Measurements from ENCODE around the gene RGS18.
"Not testable (repeated sequence)": the region's sequence is repeated elsewhere in the genome, so short reads cannot be mapped to it uniquely, and the experiment has no call there.

Gene RGS18

DNA sequence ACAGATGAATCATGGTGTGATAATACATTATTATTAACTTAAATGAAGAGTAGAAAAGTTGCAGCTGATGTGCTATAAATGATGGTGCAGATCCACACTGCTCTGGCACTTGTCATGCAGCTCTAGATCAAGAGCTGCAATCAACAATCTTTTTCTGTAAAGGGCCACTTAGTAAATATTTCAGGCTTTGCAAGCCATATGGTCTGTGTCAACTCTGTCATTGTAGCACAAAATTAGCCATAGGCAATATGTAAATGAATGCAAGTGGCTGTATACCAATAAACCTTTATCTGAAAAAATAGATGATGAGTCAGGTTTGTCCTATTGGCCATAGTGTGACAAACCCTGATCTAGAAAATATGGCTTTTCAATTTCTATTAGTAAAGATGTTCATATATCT is 66.6 kb downstream of the RGS18 start:
- no peaks in the 10 kb centered on the region for H3K36me3 ChIP-seq (ENCODE audit: insufficient read depth, low read length)
- no peaks in the 10 kb centered on the region for H3K4me1 ChIP-seq (ENCODE audit: insufficient read depth, low read length)
- no peaks in the 10 kb centered on the region for H3K9me3 ChIP-seq (ENCODE audit: low read length)
- H3K27me3 ChIP-seq (ENCODE audit: control insufficient read depth in 1 of 2, insufficient read depth in 2 of 2, low read length in 2 of 2) = no peaks in the 10 kb centered on the region
- no peak overlapping the region for H3K27ac ChIP-seq (ENCODE audit: low read depth, low read length)
- no peak overlapping the region for H3K4me3 ChIP-seq (ENCODE audit: low read depth in 1 of 2, low read length in 2 of 2)
- H3K9ac ChIP-seq (ENCODE audit: low read length) = no peak overlapping the region

- Histone ChIP-seq H3K4me1 (ENCODE audit: insufficient read depth, low read length) (no peaks in the 10 kb centered on the region), H3K27ac (ENCODE audit: low read depth, low read length) (no peak overlapping the region), H3K27me3 (ENCODE audit: control insufficient read depth in 1 of 2, insufficient read depth in 2 of 2, low read length in 2 of 2) (no peaks in the 10 kb centered on the region), H3K9ac (ENCODE audit: low read length) (no peak overlapping the region), H3K9me3 (ENCODE audit: low read length) (no peaks in the 10 kb centered on the region), H3K36me3 (ENCODE audit: insufficient read depth, low read length) (no peaks in the 10 kb centered on the region), H3K4me3 (ENCODE audit: low read depth in 1 of 2, low read length in 2 of 2) (no peak overlapping the region)
Observed at GRCh38 chr1:192225266-192225665, 67.0 kb downstream of the RGS18 start.

- no peaks in the 10 kb centered on the region for H3K9me3 ChIP-seq (ENCODE audit: low read length)
- no peak overlapping the region for H3K9ac ChIP-seq (ENCODE audit: low read length)
- H3K4me3 ChIP-seq (ENCODE audit: low read depth in 1 of 2, low read length in 2 of 2) = no peak overlapping the region
- no peaks in the 10 kb centered on the region for H3K36me3 ChIP-seq (ENCODE audit: insufficient read depth, low read length)
- H3K27me3 ChIP-seq (ENCODE audit: control insufficient read depth in 1 of 2, insufficient read depth in 2 of 2, low read length in 2 of 2) = no peaks in the 10 kb centered on the region
- H3K27ac ChIP-seq (ENCODE audit: low read depth, low read length) = no peak overlapping the region
- no peaks in the 10 kb centered on the region for H3K4me1 ChIP-seq (ENCODE audit: insufficient read depth, low read length)
Observed at GRCh38 chr1:192225703-192226102, 67.4 kb downstream of the RGS18 start.

DNA sequence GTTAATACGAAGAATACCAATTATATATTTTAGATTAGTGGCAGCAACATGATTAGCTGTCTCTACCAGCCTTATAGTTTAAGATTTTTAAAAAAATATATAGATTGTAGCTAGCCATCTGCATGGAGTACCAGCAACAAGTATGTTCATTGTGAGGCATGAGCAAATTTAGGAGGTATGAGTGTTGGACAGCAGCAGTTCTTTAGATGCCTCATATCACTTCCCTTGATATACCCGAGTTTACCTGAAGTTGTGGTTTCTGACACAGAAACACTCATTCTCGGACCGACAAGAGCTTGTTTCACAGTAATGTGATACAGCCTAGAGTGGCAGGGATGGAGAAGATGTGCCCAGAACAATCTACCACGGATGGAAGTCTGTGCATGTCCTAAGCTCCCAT is 69.1 kb downstream of the RGS18 start:
- H3K27ac ChIP-seq (ENCODE audit: low read depth, low read length) = no peak overlapping the region
- H3K36me3 ChIP-seq (ENCODE audit: insufficient read depth, low read length) = no peaks in the 10 kb centered on the region

DNA sequence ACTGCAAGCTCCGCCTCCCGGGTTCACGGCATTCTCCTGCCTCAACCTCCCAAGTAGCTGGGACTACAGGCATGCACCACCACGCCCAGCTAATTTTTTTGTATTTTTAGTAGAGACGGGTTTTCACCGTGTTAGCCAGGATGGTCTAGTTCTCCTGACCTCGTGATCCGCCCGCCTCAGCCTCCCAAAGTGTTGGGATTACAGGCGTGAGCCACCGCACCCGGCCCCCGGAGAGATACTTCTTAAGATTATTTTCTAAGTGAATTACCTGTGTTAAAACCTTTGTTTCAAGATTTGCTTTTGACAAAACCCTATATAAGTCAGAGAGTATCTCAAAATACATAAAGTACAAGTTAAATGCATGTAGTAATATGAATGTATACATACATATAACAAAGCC is 69.7 kb downstream of the RGS18 start:
- H3K4me1 ChIP-seq (ENCODE audit: insufficient read depth, low read length); H3K27me3 ChIP-seq (ENCODE audit: control insufficient read depth in 1 of 2, insufficient read depth in 2 of 2, low read length in 2 of 2); H3K4me3 ChIP-seq (ENCODE audit: low read depth in 1 of 2, low read length in 2 of 2); H3K36me3 ChIP-seq (ENCODE audit: insufficient read depth, low read length); H3K9me3 ChIP-seq (ENCODE audit: low read length); H3K9ac ChIP-seq (ENCODE audit: low read length); H3K27ac ChIP-seq (ENCODE audit: low read depth, low read length): not testable (repeated sequence)

More for the DNA sequence above, 69.1 kb downstream of the RGS18 start:
- no peaks in the 10 kb centered on the region for H3K9me3 ChIP-seq (ENCODE audit: low read length)
- H3K4me3 ChIP-seq (ENCODE audit: low read depth in 1 of 2, low read length in 2 of 2) = no peak overlapping the region
- H3K9ac ChIP-seq (ENCODE audit: low read length) = no peak overlapping the region
- no peaks in the 10 kb centered on the region for H3K4me1 ChIP-seq (ENCODE audit: insufficient read depth, low read length)
- H3K27me3 ChIP-seq (ENCODE audit: control insufficient read depth in 1 of 2, insufficient read depth in 2 of 2, low read length in 2 of 2) = no peaks in the 10 kb centered on the region

- H3K4me1 ChIP-seq (ENCODE audit: insufficient read depth, low read length) = no peaks in the 10 kb centered on the region
- no peak overlapping the region for H3K9ac ChIP-seq (ENCODE audit: low read length)
- no peaks in the 10 kb centered on the region for H3K9me3 ChIP-seq (ENCODE audit: low read length)
Observed at GRCh38 chr1:192232817-192233417, 74.7 kb downstream of the RGS18 start.

GRCh38 chr1:192235127-192235526 is 76.9 kb downstream of the RGS18 start:
- no peaks in the 10 kb centered on the region for H3K36me3 ChIP-seq (ENCODE audit: insufficient read depth, low read length)
- H3K9ac ChIP-seq (ENCODE audit: low read length) = no peak overlapping the region
- no peaks in the 10 kb centered on the region for H3K9me3 ChIP-seq (ENCODE audit: low read length)
- no peak overlapping the region for H3K4me3 ChIP-seq (ENCODE audit: low read depth in 1 of 2, low read length in 2 of 2)
- no peak overlapping the region for H3K27ac ChIP-seq (ENCODE audit: low read depth, low read length)
- no peaks in the 10 kb centered on the region for H3K4me1 ChIP-seq (ENCODE audit: insufficient read depth, low read length)
- no peaks in the 10 kb centered on the region for H3K27me3 ChIP-seq (ENCODE audit: control insufficient read depth in 1 of 2, insufficient read depth in 2 of 2, low read length in 2 of 2)

More at GRCh38 chr1:192232817-192233417, 74.7 kb downstream of the RGS18 start:
- no peaks in the 10 kb centered on the region for H3K36me3 ChIP-seq (ENCODE audit: insufficient read depth, low read length)
- H3K27ac ChIP-seq (ENCODE audit: low read depth, low read length) = no peak overlapping the region
- no peaks in the 10 kb centered on the region for H3K27me3 ChIP-seq (ENCODE audit: control insufficient read depth in 1 of 2, insufficient read depth in 2 of 2, low read length in 2 of 2)
- H3K4me3 ChIP-seq (ENCODE audit: low read depth in 1 of 2, low read length in 2 of 2) = no peak overlapping the region
